ENCODE measurements around the gene WSB2. TPM values are rescaled to one million over a fixed set of nuclear protein-coding genes. Genes with fewer than 3 reads are reported as not detected.
A peak's percentile ranks its signal among the peaks of the same experiment; 100 is the strongest.
"Not testable (repeated sequence)": the region's sequence is repeated elsewhere in the genome, so short reads cannot be mapped to it uniquely, and the experiment has no call there.

The WSB2 gene
- total RNA-seq, 1 experiment from 2014 or later, result 117 TPM

DNA sequence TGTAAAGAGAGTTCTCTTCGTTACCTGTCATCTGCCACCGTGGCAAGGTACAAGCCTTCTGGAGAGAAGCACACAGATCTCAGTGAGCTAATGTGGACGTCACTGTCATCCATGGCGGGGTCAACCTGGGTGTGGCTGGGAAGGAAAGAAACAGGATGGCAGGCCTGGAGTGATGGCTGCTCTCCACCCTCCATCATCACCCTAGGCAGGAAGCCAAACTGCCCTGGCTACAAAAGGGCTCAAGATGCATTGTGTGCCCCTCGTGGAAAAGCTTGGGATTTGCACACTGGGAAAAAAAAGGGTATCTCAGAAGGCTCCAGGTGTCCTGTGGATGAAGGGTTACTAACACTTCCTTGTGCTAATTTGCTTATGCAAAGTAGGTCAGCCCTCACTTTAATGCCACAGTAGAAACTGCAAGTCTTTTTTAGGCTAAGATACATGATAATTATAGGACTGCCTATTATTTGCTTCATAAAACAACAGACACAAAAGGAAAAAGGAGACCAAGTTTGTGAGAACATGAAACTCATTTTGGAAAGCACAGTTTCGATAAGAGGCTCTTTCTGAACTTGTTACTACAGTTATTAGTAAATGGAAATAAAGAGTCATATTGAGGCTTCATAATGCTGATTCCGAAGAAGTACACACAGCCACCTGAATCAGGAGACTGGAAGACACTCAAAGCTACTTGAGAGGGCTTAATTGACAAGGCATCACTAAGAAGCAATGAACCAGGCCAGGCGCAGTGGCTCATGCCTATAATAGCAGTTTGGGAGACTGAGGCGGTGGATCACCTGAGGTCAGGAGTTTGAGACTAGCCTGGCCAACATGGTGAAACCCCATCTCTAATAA is 25.6 kb downstream of the WSB2 start:
- peak; percentile 21 for DNase-seq (ENCODE audit: low spot score)

DNA sequence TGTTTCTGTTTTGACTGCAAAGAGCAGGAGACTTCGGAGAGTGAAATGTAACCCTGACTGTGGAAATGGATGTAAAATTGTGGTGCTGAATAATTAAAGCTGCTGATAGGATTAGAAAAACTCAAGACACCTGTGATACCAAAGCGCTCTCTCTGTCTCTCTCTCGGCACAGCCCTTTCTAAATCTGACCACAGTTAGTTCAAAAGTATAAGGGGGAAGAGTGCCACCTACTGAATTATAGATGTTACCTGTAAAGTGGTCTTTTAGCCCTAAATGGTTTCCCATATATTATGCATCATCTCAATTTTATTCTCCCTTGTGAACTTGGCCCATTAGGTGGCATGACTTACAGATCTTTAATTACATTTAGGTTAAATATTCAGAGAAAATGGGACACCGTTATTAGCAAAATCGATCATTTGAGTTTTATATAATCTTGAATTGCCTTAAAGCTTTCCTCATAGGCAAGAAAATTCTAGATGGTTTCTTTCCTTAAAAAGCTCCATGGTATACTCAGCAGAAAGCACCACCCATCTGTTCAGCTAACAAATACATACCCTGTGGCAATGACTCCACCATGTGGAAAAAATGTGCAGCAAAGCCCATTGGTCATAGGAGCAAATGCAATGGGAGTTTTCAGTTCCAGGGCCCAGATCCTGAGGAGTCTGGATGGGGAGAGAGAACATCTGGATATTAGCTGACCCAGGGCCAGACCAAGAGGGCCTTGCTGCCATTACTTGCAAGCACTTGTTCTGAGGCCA is 26.4 kb downstream of the WSB2 start:
- peak; percentile 75 for DNase-seq (ENCODE audit: low spot score)

DNA sequence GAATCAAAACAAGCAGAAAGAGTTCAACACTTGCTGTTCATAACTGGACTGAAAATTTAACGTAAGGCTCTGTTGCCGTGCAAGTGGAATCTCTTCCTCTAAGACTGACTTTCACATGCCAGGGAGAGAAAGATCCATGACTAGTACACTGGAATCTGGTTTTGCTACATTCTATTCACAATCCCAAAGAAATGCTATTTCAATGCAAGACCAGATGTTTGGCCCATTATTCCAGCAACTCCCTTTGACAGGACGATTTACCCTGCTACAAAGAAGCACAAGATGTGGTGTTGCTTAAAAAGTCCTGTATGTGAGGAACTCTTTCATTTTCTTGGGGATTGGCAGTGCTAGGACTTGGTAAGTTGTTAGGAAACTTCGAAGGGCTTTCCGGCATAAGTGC is 27.1 kb downstream of the WSB2 start:
- DNase-seq (ENCODE audit: low spot score), result no peak

DNA sequence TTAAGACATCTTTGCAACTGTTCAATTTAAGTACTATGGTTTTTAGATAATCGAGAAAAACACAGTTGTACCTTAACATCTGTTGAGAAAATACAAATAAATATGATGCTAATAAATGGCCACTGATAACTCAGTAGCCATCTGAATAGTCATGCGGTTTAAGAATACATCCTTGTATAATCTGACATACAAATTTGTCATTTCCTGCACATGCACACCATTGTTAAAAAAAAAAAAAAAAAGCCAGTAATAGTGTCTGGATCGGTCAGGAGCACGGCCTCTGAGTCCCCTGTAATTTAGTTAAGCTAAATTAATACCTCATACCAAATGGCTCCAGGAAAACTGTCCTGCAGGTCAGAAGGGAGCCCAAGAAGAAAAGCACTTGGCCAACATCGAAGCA is 27.7 kb downstream of the WSB2 start:
- no peak for DNase-seq (ENCODE audit: low spot score)

DNA sequence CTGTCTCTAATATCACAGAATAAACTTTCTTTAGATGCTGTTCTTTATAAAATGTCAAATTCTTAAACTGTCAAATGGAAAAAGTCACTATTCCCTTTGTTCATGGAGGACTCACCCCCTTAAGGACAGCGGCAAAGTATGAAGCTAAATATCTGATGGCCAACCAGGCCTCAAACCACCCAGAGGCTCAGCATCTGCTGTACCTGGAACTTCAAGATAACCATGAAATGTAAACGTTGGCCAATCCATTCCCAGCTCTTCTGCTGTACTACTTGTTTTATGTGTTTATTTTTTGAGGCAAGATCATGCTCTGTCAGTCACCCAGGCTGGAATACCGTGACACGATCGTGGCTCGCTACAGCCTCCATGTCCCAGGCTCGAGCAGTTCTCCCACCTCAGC is 28.8 kb downstream of the WSB2 start:
- no peak for DNase-seq (ENCODE audit: low spot score)

DNA sequence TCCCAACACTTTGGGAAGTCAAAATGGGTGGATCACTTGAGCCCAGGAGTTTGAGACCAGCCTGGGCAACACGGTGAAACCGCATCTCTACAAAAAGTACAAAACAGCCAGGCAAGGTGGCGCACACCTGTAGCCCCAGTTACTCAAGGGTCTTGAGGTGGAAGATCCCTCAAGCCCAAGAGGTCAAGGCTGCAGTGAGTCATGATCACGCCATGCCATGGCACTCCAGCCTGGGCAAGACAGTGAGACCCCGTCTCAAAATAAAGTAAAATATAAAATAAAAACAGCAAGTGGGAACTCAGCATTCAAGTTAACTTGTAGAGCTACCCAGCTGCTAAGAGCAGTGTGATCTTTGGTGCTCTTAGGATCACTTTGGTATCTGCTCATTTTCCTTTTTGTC is 31.8 kb downstream of the WSB2 start:
- DNase-seq (ENCODE audit: low spot score), result no peak

DNA sequence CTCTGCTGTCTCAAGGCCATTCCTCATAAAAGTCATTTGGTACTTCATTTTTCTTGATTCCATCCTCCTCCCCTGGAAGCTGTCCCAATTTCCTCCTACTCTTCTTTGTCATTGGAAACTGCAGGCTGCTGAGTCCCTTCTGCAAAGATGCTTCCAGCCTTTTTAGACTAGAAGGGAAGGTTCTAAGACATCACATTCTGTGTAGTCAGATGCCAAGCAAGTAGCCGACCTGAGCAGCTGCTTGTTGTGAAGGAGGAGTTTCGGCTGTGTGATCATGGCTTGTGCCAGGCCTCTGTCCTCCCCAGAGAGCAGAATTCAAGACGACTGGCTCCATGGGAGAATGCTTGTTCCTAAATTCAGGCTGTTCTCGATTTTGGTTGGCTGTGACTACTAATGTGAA is 35.8 kb downstream of the WSB2 start:
- DNase-seq (ENCODE audit: low spot score), result no peak

DNA sequence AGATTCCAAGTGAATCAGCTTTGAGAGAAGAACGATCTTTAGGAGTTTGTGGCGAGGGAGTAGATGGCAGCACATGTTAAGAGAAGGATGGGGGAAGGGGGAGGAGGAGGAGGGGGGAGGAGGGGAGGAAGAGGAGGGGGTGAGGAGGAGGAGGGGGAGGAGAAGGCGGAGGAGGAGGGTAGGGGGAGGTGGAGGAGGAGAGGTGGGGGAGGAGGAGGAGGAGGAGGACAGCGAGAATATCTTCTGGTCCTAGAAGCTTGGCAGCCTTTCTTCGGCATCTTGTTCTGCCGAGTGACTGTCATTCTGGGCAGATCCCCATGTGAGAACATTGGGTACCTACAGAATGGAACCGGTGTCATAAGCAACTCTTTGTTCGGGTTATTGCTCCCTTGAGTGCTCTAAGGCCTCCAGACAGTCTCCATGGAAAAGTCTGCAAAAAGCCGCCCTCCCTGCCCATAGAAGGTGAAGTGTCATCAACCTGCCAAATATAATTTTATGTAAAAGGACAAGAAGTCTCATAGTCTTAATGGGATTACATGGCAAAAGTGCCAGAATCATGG is 37.6 kb downstream of the WSB2 start:
- no peak for DNase-seq (ENCODE audit: low spot score)

DNA sequence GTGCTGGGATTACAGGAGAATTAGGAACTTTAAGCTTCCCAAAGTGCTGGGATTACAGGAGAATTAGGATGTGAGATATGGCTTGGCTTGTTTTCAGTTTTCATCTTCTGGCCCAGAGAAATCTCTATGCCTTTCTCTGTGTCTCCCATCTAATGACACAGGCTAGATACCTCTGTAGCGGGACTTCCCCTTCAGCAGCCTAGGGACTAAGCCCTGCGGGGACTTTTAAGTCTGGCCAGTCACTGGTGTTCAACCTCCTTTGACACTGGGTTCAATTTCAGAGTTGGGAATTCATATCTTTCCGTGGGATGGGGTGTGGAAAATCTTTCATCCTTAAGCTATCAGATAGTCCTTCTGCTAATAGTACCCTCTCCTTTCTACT is 38.3 kb downstream of the WSB2 start:
- DNase-seq (ENCODE audit: low spot score), result no peak

DNA sequence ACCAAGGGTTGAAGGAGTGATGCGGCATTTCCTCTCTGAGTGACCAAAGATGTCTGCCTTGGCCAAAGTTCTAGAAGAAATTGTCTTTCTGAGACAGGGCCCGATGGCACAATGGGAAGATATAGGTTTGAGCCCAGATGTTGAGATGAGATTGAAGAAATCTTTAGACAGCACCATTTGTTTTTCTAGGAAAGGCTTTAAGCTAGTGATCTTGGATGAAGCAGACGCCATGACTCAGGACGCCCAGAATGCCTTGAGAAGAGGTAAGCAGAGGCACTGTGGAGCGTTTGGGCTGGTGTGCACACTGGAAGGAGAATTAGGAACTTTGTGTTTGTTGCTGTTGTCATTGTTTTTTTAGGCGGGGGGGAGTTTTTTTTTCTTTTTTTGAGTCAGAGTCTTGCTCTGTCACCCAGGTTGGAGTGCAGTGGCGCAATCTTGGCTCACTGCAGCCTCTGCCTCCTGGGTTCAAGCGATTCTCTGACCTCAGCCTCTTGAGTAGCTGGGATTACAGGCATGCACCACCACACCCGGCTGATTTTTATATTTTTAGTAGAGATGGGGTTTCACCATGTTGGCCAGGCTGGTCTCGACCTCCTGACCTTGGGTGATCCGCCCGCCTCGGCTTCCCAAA is 38.8 kb downstream of the WSB2 start:
- DNase-seq (ENCODE audit: low spot score), result not testable (repeated sequence)

DNA sequence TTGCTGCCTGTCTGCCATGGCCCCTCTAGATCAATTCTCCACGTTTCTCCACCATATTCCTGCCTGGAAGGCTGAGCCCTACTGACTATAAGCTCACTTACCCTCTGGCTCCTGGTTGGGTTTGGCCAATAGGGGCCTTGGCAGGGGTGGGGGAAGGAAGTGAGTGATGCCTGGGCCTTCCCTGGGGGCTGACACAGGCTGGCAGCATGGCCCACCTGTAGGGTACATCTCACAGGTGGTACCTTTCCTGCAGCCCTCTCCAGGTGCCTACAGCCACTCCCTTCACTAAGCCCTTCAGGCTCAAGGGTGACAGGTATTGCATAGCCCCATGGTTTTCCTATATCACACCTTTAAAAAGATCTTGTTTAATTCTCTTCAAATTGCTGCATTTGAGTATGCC is 40.9 kb downstream of the WSB2 start:
- DNase-seq (ENCODE audit: low spot score), result no peak

DNA sequence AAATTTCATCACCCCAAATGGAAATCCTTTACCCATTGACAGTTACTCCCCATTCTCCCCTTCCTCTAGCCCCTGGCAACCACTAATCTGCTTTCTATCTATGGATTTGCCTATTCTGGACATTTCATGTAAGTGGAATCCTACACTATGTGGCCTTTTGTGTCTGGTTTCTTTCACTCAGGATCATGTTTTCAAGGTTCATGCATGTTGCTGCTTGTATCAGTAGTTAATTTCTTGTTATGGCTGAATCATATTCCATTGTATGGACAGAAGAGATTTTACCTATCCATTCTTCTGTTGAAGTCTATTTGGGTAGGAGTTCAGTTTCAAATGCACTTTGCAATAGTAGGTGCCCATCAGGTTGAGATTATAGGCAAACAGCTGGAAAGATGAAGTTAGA is 43.1 kb downstream of the WSB2 start:
- DNase-seq (ENCODE audit: low spot score), result no peak

DNA sequence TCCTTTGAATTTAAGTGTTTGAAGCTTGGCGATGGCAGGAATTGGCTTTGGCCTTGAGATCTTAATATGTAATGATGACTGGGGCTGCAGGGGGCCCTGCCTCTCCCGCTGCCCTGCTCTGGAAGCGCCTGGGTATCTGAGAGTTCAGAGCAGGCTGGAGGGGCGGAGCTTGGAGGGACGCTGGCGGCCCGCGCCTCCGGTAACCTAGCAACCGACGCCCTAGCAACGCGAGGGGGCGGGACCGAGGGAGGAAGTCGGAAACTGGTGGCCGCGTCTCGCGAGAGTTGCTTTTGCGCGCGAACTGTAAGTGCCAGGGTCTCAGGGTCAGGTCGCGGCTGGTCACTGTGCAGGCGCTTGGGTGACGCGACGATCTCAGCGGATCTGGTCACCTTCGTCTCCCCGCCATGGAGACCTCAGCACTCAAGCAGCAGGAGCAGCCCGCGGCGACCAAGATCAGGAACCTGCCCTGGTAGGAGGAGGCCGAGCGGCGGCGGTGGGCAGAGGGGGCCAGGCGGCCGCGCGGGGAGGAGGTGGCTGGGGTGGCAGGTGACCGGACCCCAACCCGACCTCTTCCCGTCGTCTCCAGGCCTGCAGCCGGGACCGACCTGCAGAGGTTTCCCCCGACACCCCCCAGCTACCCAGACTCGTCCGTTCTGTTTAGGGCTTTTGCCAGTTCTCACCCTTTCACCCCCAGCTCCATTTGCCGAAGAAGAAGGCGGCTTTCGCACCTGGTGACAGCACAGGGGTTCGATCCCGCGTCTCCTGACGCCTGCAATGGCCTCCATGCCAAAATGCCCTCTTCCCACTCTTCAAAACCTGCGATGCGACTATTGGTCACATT is 44.3 kb downstream of the WSB2 start, which contains the start of gene RFC5:
Gene RFC5 (plus strand): TSS at position 280 of the 841 bp plus-strand sequence. CDS start 125 bp downstream, at position 405.
- DNase-seq (ENCODE audit: low spot score), result peak; percentile 98

DNA sequence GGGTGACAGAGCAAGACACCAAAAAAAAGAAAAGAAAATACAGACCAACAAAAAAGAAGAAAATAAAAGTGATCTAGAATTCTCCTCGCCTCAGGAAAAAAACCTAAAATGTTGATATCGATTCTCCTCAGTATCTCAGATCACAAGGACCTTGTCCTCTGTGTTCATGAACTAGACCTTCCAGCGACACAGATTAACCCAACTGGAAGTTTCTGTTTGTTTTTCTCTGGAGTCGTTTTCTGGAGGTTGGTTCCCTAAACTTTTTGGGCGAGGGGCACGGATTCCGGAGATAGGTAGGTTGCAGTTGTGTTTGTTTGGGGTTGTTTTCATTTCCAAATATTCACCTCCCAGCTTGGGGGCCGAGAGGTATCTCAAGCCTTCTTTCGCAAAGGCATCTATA is 45.0 kb downstream of the WSB2 start:
- no peak for DNase-seq (ENCODE audit: low spot score)

DNA sequence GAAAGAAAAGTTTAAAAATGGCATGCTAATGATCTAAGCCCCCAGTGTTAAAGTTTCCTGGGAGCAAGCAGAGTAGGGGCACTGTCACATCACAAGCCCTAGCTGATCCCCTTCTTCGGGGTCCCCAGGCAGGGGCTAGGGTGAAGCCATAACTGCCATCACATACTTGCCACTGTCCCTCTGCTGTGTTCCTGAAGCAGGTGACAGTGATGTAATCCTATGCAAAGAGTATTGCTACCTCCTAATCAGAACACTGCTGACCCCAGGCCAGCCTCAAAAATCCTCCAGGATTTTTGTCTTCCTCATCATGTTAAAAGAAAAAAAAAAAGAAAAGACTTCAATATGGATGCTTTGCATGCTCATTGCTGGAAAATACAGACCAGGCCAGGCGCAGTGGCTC is 45.7 kb downstream of the WSB2 start:
- DNase-seq (ENCODE audit: low spot score), result no peak

DNA sequence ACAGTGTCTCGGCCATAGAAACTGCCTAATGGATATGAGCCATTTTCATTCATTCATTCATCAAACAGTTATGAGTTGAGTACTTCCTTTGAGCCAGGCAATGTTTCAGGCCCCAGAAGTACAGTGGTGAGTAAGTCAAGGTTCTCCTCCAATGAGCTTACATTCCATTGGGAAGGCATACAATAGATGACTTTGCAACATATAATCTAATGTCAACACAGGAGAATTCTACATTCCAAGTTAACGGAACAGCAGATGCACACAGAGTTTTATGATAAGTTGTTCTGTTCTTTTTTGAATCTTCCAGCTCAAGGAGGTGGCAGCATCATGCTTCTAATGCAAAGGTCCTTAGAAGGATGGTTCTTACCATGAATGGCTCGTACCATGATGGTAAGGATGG is 47.7 kb downstream of the WSB2 start:
- DNase-seq (ENCODE audit: low spot score), result no peak

DNA sequence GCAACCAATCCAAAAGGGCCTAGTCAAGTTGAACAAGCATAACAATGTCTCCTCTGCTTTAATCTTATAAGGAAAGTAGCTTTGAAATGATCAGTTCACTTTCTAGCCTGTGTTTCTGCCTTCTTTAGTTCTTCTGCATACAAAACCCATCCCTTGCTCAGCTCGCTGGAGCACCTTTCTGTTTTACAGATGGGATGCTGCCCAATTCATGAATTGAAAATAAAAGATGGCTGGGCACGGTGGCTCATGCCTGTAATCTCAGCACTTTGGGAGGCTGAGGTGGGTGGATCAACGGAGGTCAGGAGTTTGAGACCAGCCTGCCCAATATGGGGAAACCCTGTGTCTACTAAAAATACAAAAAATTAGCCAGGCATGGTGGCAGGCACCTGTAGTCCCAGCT is 49.0 kb downstream of the WSB2 start:
- DNase-seq (ENCODE audit: low spot score), result no peak

DNA sequence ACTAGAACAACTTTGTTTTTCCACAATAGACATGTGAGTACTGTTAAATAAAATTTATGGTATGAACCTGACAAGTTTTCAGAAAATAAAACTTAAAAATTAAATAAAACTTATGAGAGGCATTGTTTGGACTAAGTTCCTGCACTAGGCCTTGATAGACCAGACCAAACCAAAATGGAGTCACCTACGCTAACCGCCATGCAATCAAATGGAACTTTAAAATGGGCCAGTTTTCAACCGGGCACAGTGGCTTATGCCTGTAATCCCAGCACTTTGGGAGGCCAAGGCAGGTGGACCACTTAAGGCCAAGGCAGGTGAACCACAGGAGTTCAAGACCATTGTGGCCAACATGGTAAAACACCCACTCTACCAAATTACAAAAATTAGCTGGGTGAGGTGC is 49.6 kb downstream of the WSB2 start:
- no peak for DNase-seq (ENCODE audit: low spot score)

DNA sequence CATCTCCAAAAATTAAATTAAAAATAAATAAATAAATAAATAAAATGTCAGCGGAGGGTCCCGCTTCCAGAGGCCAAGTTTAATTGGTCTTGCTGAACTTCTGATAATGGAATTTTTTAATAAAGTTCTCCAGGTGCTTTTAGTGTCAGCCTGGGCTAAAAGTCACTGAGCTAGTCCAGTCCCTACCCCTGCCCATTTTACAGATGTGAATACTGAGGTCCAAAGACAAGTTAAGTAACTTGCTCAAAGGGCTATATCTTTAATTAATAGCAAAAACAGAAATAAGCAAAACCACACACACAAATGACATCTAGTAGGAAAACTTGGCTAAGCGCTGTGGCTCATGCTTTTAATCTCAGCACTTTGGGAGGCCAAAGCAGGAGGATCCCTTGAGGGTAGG is 50.1 kb downstream of the WSB2 start:
- no peak for DNase-seq (ENCODE audit: low spot score)

DNA sequence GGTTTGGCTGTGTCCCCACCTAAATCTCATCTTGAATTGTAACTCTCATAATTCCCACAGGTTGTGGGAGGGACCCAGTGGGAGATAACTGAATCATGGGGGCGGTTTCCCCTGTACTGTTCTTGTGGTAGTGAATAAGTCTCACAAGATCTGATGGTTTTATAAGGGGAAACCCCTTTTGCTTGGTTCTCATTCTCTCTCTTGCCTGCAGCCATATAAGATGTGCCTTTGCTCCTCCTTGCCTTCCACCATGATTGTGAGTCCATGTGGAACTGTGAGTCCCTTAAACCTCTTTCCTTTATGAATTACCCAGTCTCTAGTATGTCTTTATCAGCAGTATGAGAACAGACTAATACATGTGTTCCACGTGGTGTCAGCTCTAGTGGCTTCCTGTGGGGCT is 61.2 kb downstream of the WSB2 start:
- DNase-seq (ENCODE audit: low spot score), result not testable (repeated sequence)

DNA sequence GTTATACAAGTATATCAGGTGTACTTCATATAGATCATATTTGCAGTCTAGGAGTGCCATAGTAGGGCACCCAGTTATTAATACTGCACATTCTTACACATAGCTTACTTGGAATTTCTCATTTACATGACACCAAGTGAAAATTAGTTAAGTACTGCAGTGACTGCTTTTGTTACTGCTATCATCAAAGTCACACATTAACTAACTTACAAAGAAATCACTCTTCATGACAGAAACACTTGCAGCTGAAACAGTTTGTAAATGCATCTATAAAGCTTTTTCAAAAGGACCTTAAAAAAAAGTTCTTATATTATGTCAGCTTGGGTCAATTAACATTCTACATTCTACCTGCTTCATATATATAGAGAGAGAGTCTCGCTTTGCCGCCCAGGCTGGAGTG is 62.3 kb downstream of the WSB2 start:
- DNase-seq (ENCODE audit: low spot score), result no peak

Data from HT-29 (cell line).